ENCODE data around the gene COL4A3. TPM values are rescaled to one million over a fixed set of nuclear protein-coding genes. Genes with fewer than 3 reads are reported as not detected.

The COL4A3 gene
- total RNA-seq, 2 donors from 2014 or later = 29.6 to 36.7 TPM

DNA sequence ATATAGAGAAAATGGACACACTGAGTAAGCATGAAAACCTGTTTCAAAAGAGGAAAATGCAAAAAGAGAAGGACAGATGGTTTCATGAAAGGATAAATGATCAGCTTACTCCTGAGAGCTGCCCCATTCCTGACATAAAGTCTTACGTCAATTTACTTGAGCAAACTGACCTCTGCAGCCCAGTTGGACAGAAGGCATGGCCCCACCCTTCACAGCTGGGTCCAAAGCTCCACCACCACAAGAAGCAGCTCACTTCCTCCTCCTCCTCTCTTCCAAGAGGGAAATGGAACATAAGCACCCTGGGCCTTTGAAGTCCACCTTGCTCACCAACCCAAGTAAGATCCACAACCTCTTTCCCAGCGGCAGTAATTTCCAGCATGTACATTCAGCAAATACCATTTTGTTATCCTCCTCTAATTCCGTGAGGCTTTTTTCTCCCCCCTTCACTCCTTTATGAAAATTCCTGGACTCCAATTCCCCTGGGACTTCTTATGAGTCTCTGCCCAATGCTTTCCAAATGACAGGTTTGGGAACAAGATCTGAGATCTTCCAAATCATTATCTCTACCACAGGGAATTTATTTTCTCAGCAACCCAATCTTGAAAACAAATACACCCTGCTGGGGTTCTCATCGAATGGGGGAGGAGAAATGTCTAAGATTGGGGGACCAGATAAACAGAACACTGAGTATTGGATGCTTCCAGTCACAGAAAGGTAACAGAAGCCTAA lies 10.5 kb upstream of the COL4A3 start:
- H3K27ac ChIP-seq = peak overlapping the region in 1 of 2 donors; percentile 44
- no peak for ATAC-seq (ENCODE audit: insufficient number of reproducible peaks, low FRiP score, low read depth)
- H3K36me3 ChIP-seq = no peaks in the 10 kb centered on the region
- H3K4me3 ChIP-seq = no peak overlapping the region
- TF ChIP-seq, protein P1, sequence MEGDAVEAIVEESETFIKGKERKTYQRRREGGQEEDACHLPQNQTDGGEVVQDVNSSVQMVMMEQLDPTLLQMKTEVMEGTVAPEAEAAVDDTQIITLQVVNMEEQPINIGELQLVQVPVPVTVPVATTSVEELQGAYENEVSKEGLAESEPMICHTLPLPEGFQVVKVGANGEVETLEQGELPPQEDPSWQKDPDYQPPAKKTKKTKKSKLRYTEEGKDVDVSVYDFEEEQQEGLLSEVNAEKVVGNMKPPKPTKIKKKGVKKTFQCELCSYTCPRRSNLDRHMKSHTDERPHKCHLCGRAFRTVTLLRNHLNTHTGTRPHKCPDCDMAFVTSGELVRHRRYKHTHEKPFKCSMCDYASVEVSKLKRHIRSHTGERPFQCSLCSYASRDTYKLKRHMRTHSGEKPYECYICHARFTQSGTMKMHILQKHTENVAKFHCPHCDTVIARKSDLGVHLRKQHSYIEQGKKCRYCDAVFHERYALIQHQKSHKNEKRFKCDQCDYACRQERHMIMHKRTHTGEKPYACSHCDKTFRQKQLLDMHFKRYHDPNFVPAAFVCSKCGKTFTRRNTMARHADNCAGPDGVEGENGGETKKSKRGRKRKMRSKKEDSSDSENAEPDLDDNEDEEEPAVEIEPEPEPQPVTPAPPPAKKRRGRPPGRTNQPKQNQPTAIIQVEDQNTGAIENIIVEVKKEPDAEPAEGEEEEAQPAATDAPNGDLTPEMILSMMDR (IDR thresholded peaks at IDR 0.05) = no peak
- H3K9me3 ChIP-seq = no peaks in the 10 kb centered on the region
- peaks cover 16 to 30% of the 10 kb centered on the region in 2 donors for H3K4me1 ChIP-seq (ENCODE audit: control insufficient read depth in 1 of 2, low read depth in 2 of 2)
- DNase-seq (ENCODE audit: low spot score) = no peak
- H3K27me3 ChIP-seq (replicated peaks; ENCODE audit: insufficient read depth) = no peaks in the 10 kb centered on the region

DNA sequence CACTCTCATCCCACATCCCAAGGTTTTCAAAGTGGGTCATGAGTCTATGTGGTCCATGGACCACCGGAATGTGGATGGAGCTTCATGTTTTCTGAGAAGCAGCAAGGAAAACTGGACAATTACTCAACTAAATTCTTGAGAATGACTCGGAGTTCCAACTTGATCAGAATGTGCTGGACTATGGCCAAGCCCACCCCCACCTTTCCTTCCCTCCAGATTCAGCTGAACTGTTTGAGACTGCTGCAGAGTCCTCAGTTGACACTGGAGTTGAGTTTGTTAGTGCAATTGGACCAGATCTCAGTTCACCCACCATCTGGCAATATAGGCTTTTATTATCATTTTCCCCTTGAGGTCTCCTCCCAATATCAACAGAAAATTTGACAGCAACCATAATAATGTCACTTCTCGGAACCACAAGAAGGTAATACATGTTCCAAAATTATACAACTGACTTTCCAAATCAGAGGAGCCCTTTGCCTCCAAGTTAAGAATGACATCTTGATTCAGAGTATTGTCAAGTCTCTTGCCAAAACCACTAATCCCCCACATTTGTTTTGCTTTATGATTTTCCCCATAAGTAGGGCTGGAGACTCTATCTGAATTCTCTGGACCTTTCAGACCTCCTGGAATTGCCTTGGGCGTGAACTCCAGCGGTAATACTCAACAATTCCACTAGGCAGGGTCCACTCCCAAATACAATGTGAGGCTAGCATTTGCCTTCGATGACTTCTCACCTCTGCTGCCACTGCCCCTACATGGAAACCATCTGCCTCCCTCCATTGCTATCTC lies 9.2 kb upstream of the COL4A3 start:
- no peaks in the 10 kb centered on the region for H3K36me3 ChIP-seq
- H3K4me1 ChIP-seq (ENCODE audit: control insufficient read depth in 1 of 2, low read depth in 2 of 2) = peaks cover 16 to 30% of the 10 kb centered on the region in 2 donors
- peak overlapping the region in 1 of 2 donors; percentile 6 for H3K27ac ChIP-seq
- H3K9me3 ChIP-seq = no peaks in the 10 kb centered on the region
- TF ChIP-seq, protein P1 (IDR thresholded peaks at IDR 0.05) = no peak
- no peak for ATAC-seq (ENCODE audit: insufficient number of reproducible peaks, low FRiP score, low read depth)
- H3K27me3 ChIP-seq (replicated peaks; ENCODE audit: insufficient read depth) = no peaks in the 10 kb centered on the region
- H3K4me3 ChIP-seq = no peak overlapping the region
- no peak for DNase-seq (ENCODE audit: low spot score)

DNA sequence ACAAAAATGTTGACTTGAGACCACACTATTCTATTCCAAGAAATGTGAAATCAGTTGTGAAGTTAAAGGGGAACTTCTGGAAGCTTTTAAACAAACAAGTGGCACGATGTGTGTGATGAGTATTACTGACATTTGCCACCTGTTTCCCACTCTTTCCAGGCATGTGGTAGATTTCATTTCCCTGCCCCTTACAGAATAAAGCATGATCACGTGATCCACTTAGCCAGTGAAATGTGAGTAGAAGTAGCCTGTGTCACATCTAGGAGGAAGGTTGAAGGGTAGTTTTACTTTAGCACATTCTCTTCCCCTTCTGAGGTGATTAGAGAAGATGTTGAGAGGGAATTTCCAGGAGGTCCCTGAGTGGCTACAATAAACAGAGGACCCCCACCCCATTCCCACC lies 4.3 kb upstream of the COL4A3 start:
- TF ChIP-seq, protein P1 (IDR thresholded peaks at IDR 0.05) = no peak
- H3K4me1 ChIP-seq (ENCODE audit: control insufficient read depth in 1 of 2, low read depth in 2 of 2) = peaks cover 8 to 14% of the 10 kb centered on the region in 2 donors
- no peak overlapping the region for H3K4me3 ChIP-seq
- ATAC-seq (ENCODE audit: insufficient number of reproducible peaks, low FRiP score, low read depth) (no peak), DNase-seq (ENCODE audit: low spot score) (no peak)
- no peaks in the 10 kb centered on the region for H3K36me3 ChIP-seq
- H3K27ac ChIP-seq = no peak overlapping the region
- H3K27me3 ChIP-seq (replicated peaks; ENCODE audit: insufficient read depth) = no peaks in the 10 kb centered on the region
- H3K9me3 ChIP-seq = no peaks in the 10 kb centered on the region

DNA sequence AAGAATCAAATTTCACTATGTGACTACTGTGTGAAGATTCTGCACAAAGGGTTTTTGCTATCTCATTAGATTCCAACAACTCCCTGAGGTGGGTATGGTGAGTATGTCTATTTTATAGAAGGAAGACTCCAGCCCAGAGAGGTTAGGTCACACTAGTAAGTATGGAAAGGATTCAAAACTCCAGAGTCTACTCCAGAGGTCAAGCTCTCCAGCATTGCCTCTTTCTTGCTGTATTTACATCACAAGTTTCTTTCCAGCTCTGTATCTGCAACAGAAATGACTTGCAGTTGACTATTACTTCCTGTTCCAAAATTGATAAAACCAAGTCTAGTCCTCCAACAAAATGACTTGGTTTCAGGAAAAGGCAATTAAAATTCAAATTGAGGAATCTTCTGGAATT lies 2.5 kb upstream of the COL4A3 start:
- H3K9me3 ChIP-seq = no peaks in the 10 kb centered on the region
- no peak overlapping the region for H3K4me3 ChIP-seq
- H3K27ac ChIP-seq = no peak overlapping the region
- no peaks in the 10 kb centered on the region for H3K27me3 ChIP-seq (replicated peaks; ENCODE audit: insufficient read depth)
- H3K4me1 ChIP-seq (ENCODE audit: control insufficient read depth in 1 of 2, low read depth in 2 of 2) = peaks cover 5 to 6% of the 10 kb centered on the region in 2 donors
- TF ChIP-seq, protein P1 (IDR thresholded peaks at IDR 0.05) = no peak
- no peaks in the 10 kb centered on the region for H3K36me3 ChIP-seq
- no peak for DNase-seq (ENCODE audit: low spot score)
- ATAC-seq (ENCODE audit: insufficient number of reproducible peaks, low FRiP score, low read depth) = no peak

DNA sequence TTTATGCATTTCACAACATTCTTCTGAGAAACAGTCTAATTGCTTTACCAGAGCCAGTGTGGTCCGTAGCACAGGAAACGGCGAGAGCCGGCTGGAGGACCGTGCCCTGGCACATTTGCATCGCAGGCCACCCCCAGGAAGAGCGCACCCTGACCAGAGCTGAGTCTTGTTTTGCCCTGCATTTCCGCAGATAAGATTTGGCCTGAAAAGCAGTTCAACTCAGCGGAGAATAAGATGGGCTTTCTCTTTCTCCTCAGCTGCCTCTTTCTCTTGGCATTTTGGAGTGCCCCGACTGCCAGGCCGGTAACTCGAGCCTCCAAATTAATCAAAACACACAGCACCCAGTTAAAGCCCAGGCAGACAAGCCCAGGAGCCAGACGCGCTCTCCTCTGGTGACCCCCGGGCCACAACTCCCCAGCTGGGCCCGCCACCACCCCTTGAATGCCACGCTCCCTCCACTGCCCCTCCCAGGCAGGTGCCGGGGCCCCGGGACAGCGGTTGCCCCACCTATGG lies 883 bp upstream of the COL4A3 start:
- Histone ChIP-seq H3K4me3 (peak overlapping the region; percentile 93), H3K9me3 (no peaks in the 10 kb centered on the region), H3K27ac (peak overlapping the region; percentile 85 to 92), H3K4me1 (ENCODE audit: control insufficient read depth in 1 of 2, low read depth in 2 of 2) (peaks cover 5 to 6% of the 10 kb centered on the region in 2 donors), H3K36me3 (no peaks in the 10 kb centered on the region), H3K27me3 (replicated peaks; ENCODE audit: insufficient read depth) (no peaks in the 10 kb centered on the region)
- DNase-seq (ENCODE audit: low spot score) (no peak), ATAC-seq (ENCODE audit: insufficient number of reproducible peaks, low FRiP score, low read depth) (peak; percentile 10)
- TF ChIP-seq, protein P1 (IDR thresholded peaks at IDR 0.05) = no peak

All from thoracic aorta (tissue), 2 donors.